Thyroid gland (tissue), 4 donors: Measurements from ENCODE around the gene SAMMSON. TPM values are rescaled to one million over a fixed set of nuclear protein-coding genes. Genes with fewer than 3 reads are reported as not detected.
A peak's percentile ranks its signal among the peaks of the same experiment; 100 is the strongest.

Source experiments
- DNase-seq, 2 donors: peaks; one replicate each; pipeline ENCODE4 v3.0.0-alpha.2; 2019
- H3K27ac ChIP-seq, 3 donors: fragments of 200-600 bp; sonication (generic); 1 replicate in 2 of 3; 2 replicates in 1 of 3; pipeline ENCODE4 v1.5.1; 2016 to 2019; ENCODE audit warnings: mild to moderate bottlenecking in 1 of 3, moderate library complexity in 1 of 3
- H3K27me3 ChIP-seq: fragments of 200-600 bp; sonication (generic); one replicate; pipeline ENCODE4 v1.5.1; 2019
- H3K36me3 ChIP-seq, 2 donors: fragments of 200-600 bp; sonication (generic); one replicate each; pipeline ENCODE4 v1.5.1; 2016 to 2019
- H3K4me1 ChIP-seq, 2 donors: fragments of 200-600 bp; sonication (generic); one replicate each; pipeline ENCODE4 v1.5.1; 2017 to 2019
- H3K4me3 ChIP-seq, 3 donors: fragments of 200-600 bp; sonication (generic); replicated peaks in 1 of 3; 1 replicate in 2 of 3; 2 replicates in 1 of 3; pipeline ENCODE4 v1.5.1; 2016; ENCODE audit warnings: mild to moderate bottlenecking in 1 of 3
- H3K9me3 ChIP-seq: fragments of 200-600 bp; sonication (generic); one replicate; pipeline ENCODE4 v1.5.1; 2017
- CTCF ChIP-seq, 6 experiments: fragments of 200-600 bp in 3 of 6; fragments of 450-650 bp in 3 of 6; sonication (generic) in 3 of 6; IDR thresholded peaks; one replicate each; pipeline ENCODE4 v1.5.1; 2016 to 2019; ENCODE audit warnings: antibody characterized with exemption in 6 of 6, mild to moderate bottlenecking in 2 of 6, inconsistent platforms in 1 of 6, moderate library complexity in 1 of 6
- POLR2A ChIP-seq, 2 donors: fragments of 450-650 bp; IDR thresholded peaks; one replicate each; pipeline ENCODE4 v1.6.1; 2017; ENCODE audit warnings: antibody characterized with exemption in 2 of 2, mild to moderate bottlenecking in 2 of 2, moderate library complexity in 1 of 2
- WGBS, 2 donors: methylation state at CpG; one replicate each; pipeline ENCODE4 v1.1.5; 2017; 5-methylcytosine and 5-hydroxymethylcytosine counted together
- intact Hi-C: fragments of 100-400 bp; cut with DNase I; formaldehyde crosslinking; loops from one replicate; pipeline ENCODE4 v1.15.1; 2023
- total RNA-seq, 4 donors: library from RNA; depleted of rRNA; stranded (reverse); fragments of >200 nt; gene quantifications; one replicate each; pipeline ENCODE4 v1.2.3, GENCODE V29; 2016

Gene SAMMSON
- total RNA-seq, 4 donors from 2014 or later: 0.27 to 0.75 (median 0.63) TPM

- 11 to 12% methylated on average over 3 of the region's 3 CpGs for WGBS, 2 donors
- Histone ChIP-seq H3K27ac (no peak overlapping the region), H3K4me1 (peaks cover 14 to 17% of the 10 kb centered on the region in 2 donors), H3K27me3 (no peaks in the 10 kb centered on the region), H3K4me3 (no peak overlapping the region), H3K9me3 (no peaks in the 10 kb centered on the region), H3K36me3 (no peaks in the 10 kb centered on the region)
- TF ChIP-seq CTCF (IDR thresholded peaks at IDR 0.05) (peak; percentile 52 to 92 (median 86)), POLR2A (IDR thresholded peaks at IDR 0.05) (no peak)
- DNase-seq: no peak
- intact Hi-C loops: no loop called here
Observed at GRCh38 chr3:70090322-70090913, 90.9 kb downstream of the SAMMSON start.

- Histone ChIP-seq H3K4me3 (no peak overlapping the region), H3K36me3 (no peaks in the 10 kb centered on the region), H3K27me3 (no peaks in the 10 kb centered on the region), H3K27ac (no peak overlapping the region), H3K9me3 (no peaks in the 10 kb centered on the region), H3K4me1 (peaks cover 7 to 13% of the 10 kb centered on the region in 2 donors)
- DNase-seq: no peak
- TF ChIP-seq POLR2A (IDR thresholded peaks at IDR 0.05) (no peak), CTCF (IDR thresholded peaks at IDR 0.05) (no peak)
- intact Hi-C loops: no loop called here
- 88 to 89% methylated on average over 3 of the region's 3 CpGs for WGBS, 2 donors
Observed at GRCh38 chr3:70094197-70094596, 94.7 kb downstream of the SAMMSON start.

- H3K4me3 ChIP-seq: no peak overlapping the region
- H3K4me1 ChIP-seq: peaks cover 7 to 13% of the 10 kb centered on the region in 2 donors
- no peaks in the 10 kb centered on the region for H3K27me3 ChIP-seq
- H3K27ac ChIP-seq: peak overlapping the region in 2 of 3 donors; percentile 41 to 44
- intact Hi-C loops: no loop called here
- peak; percentile 36 to 41 for DNase-seq
- no peaks in the 10 kb centered on the region for H3K9me3 ChIP-seq
- no peaks in the 10 kb centered on the region for H3K36me3 ChIP-seq
- 21 to 38% methylated on average over 2 of the region's 2 CpGs for WGBS, 2 donors
- TF ChIP-seq POLR2A (IDR thresholded peaks at IDR 0.05) (no peak), CTCF (IDR thresholded peaks at IDR 0.05) (no peak)
Observed at GRCh38 chr3:70095260-70095659, 95.7 kb downstream of the SAMMSON start.

- no peak for DNase-seq
- peaks cover 7 to 13% of the 10 kb centered on the region in 2 donors for H3K4me1 ChIP-seq
- H3K4me3 ChIP-seq: no peak overlapping the region
- WGBS, 2 donors: 89 to 94% methylated on average over 5 of the region's 5 CpGs
- no peaks in the 10 kb centered on the region for H3K9me3 ChIP-seq
- no peaks in the 10 kb centered on the region for H3K27me3 ChIP-seq
- H3K27ac ChIP-seq: no peak overlapping the region
- TF ChIP-seq POLR2A (IDR thresholded peaks at IDR 0.05) (no peak), CTCF (IDR thresholded peaks at IDR 0.05) (no peak)
- H3K36me3 ChIP-seq: no peaks in the 10 kb centered on the region
- intact Hi-C loops: no loop called here
Observed at GRCh38 chr3:70096376-70097066, 97.0 kb downstream of the SAMMSON start.

GRCh38 chr3:70097084-70097483 lies 97.6 kb downstream of the SAMMSON start:
- Histone ChIP-seq H3K27me3 (no peaks in the 10 kb centered on the region), H3K4me1 (peaks cover 7 to 13% of the 10 kb centered on the region in 2 donors), H3K36me3 (no peaks in the 10 kb centered on the region), H3K4me3 (no peak overlapping the region), H3K9me3 (no peaks in the 10 kb centered on the region), H3K27ac (no peak overlapping the region)
- DNase-seq: no peak
- intact Hi-C loops: no loop called here
- 91 to 94% methylated on average over 1 of the region's 1 CpG for WGBS, 2 donors
- TF ChIP-seq CTCF (IDR thresholded peaks at IDR 0.05) (no peak), POLR2A (IDR thresholded peaks at IDR 0.05) (no peak)
